HG03442 (cell line): ENCODE results near the gene MEMO1.
"Not testable (repeated sequence)": the region's sequence is repeated elsewhere in the genome, so short reads cannot be mapped to it uniquely, and the experiment has no call there.

Source experiments
- ATAC-seq: cut with Tn5 transposase; IDR thresholded peaks from one replicate; pipeline ENCODE4 v1.9.1; 2021; ENCODE audit warnings: mild to moderate bottlenecking, moderate library complexity; ENCODE audit not compliant: unreplicated experiment

MEMO1 gene

DNA sequence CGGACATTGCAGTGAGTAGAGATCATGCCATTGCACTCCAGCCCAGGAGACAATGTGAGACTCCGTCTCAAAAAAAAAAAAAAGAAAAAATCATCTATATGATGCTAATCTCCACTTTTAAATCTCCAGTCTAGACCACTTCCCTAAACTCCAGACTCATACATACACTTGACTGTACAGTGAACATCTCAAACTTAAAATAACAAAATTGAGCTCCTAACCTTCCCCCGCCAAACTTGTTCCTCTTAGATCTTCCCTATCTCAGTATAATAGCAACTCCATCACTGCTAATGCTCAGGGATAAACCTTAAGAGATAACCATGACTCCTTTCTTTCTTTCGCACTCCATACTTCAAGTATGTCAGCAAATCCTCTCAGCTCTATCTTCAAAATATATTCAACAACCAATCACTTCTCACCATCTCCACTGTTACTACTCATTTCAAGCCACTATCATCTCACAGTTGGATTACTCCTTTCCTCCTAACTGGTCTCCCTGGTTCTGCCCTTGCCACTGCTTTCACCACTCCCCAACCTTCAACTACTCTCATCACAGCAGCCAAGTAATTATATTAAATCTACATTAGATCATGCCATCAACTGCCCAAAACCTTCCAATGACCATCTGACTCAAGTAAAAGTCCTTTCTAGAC, 12.0 kb downstream of the MEMO1 start:
- ATAC-seq: no peak

DNA sequence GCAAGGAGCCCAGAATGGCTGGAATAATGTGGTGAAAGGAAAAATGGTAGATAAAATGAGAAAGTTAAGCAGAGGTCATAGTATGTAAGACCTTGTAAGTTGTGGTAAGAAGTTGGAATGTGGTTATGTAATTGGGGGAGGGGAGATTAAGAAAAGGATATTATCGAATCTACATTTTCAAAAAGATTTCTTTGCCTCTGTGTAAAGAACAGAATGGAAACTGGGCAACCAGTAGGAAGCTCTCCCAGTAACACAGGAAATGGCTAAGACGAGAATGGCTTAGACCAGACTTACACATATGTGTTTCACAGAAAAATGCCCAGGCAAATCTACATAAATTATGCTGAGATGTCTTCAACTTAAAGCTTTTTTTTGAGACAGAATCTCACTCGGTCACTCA, 13.2 kb downstream of the MEMO1 start:
- ATAC-seq: no peak

DNA sequence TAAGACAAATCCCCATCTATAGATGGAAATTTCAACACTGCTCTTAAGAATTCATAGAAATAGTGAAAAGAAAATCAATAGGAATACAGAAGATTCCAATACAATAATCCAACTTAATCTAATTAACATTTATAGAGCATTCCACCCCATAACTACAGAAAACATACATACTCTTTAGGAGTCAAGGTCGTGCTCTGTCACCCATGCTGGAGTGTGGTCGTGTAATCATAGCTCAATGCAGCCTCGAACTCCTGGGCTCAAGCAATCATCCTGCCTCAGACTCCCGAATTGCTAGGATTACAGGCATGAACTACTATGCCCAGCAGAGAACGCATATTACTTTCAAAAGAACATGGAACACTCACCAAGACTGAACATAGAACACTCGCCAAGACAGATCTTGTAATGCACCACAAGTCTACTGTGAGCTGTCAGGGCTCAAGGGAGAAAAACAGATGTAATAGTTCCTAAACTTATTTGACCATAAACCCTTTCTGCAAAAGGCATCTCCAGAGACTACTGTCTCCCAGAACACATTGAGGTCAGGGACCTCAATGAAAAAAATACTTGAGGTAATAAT, 14.1 kb downstream of the MEMO1 start:
- ATAC-seq: no peak

DNA sequence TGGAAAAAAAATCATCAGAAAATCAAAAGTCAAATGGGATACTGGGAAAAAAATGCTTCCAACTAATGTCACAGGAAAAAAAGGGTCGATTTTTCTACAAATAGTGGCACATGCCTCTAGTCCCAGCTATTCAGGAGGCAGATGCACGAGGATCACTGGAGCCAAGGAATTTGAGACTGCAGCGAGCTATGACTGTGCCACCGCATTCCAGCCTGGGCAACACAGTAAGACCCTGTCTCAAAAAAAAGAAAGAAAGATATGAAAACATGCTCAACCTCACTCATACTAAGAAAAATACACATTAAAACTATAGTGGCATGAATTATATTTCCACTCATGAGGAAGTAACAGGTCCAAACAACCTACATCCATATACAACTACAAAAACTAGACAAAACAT, 17.9 kb downstream of the MEMO1 start:
- no peak for ATAC-seq

DNA sequence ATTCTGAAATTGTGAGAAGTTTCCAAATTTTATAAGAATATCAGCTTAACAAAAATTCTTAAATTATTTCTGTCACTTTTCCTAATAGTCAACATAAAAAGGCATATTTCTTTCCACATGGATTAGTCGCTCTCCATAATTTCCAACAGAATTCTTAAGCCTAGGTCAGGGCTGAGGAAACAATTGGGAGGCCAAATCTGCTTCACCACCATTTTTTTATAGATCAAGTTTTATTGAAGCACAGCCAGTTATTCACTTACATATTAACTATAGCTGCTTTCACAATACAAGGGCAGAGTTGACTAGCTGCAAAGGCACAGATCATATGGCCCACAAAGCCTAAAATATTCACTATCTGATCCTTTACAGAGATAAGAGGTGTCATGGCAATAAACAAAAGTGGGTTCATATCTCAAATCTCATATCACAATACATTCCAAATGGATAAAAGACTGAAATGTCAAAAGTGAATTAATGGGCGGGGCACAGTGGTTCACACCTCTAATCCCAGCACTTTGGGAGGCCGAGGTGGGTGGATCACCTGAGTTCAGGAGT, 18.7 kb downstream of the MEMO1 start:
- ATAC-seq: no peak

DNA sequence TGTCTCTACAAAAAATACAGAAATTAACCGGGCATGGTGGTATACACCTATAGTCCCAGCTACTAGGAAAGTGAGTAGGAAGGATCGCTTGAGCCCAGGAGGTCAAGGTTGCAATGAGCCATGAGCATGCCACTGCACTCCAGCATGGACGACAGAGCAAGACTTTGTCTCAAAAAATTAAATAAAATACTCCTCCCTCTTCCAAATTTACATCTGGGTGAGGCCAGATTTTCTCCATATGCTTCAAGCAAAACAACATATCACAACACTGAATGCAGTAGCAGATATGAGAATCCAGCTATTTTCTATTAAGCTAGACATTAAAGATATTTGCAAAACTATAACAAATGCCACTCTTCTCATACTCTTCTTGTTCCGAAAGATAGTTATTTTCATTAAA, 20.9 kb downstream of the MEMO1 start:
- no peak for ATAC-seq

DNA sequence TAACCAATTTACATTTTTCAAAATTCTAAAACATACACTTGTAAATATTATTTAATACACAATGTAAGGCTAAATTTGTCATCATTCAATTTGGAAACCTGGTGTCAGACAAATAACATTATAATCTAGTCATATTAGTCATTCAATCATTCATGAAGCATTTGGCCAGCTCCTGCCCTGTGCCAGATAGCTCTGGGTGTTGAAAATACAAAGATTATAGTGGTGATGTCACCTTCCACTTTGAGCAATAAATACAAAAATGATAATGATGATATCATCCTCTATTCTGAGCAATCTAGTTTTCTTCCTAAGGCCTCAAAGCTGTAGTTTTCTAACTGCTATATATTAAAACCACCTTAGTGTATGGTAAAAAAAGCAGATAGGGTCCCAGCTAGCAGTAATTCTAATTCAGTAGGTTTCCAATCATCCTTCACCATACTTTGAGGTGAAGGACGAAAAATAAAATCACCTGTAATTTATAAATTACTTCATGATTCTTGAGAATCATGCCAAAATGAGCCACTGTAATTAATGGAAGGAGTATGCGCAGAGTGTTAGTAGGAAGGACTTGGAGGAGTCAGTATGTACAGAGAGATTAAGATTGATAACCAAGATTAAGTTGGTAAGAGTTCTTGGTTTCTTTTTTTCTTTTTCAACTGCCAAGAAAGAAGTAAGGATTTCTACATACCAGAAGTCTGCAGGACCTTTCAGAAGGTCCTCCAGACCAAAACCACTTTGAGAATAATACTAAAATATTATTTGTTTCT, 23.2 kb downstream of the MEMO1 start:
- ATAC-seq: no peak

DNA sequence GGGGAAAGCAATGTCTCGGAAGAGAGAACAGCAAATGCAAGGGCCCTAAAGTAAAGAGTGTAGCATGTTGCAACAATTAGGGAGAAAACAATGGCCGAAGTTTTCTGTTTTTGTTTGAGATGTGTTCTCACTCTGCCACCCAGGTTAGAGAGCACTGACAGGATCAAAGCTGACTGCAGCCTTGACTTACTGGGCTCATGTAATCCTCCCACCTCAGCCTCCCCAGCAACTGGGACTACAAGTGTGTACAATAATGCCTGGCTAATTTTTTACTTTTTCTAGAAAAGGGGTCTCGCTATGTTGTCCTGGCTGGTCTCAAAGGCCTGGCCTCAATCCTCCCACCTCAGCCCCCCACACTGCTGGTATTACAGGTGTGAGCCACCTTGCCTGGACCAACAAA, 23.9 kb downstream of the MEMO1 start:
- no peak for ATAC-seq

DNA sequence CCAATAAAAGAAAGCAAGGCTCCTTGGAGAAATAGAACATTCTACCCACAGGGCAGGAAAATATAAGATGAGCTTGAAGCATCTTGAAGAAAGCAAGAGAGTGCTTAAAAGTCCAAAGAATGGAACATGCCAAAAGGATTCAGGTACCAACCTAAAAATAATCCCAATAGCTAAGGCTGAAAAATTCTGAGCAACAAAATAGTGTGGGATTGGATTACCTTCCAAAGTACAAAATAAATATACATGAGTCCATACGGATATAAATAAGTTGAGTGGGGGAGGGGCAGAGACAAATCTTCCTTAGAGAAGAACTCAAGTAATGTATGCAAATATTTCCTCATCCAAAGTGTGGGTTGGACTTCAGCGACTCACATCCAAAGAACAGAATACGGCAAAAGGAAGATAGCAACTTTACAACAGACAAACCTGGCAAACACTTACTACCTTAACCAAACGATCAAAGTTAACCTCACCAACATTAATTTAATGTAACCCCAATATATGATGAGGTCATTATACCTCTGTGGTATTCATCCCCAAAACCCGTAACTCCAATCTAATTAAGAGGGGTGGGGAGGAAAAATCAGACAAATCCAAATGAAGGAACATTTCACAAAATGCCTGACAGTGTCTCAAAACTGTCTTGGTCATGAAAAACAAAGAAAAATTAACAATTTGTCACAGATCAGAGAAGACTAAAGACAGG, 26.9 kb downstream of the MEMO1 start:
- ATAC-seq: no peak

DNA sequence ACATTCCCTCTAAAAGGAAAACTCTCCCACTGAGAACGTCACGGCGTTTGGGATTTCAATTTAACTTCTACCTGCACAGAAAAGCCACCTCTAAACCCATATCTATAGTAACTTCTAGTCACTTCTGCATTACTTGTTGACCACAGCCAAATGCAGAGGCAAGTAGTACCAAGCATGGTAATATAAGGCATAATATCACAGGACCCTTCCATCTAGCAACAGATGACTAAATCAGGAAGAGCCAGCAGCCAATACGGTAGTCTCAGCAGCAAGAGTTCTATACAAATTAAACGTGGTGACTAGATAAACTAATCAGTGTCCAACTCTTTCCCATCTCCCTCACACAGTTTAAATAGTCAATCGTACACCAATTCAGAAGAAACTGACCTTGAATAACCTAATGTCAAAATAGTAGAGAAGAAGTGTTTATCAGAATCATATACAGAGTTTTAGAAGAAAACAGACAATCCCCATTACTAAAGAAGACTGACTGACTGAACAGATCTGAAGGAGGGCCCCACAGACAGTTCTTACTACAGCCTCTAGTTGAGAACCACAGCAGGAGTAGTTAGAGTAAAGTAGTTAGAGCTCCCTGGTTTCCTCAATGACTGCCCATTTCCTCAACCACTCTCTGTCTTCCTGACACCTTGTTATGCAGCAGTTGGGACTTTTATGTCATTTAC, 30.0 kb downstream of the MEMO1 start:
- ATAC-seq: peak; percentile 99

DNA sequence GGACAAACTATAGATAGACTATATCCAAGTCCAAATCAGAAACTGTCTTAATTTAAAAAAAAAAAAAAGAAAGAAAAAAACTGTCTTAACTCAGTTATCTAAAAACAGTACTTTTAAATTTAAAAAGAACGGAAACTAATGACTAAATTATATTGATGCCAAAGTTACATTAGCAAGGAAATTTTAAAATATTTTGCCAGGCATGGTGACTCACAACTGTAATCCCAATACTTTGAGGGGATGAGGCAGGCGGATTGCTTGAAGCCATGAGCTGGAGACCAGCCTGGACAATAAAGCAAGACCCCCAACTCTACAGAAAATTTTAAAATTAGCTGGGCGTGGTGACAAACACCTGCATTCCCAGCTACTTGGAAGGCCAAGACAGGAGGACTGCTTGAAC, 30.9 kb downstream of the MEMO1 start:
- no peak for ATAC-seq

DNA sequence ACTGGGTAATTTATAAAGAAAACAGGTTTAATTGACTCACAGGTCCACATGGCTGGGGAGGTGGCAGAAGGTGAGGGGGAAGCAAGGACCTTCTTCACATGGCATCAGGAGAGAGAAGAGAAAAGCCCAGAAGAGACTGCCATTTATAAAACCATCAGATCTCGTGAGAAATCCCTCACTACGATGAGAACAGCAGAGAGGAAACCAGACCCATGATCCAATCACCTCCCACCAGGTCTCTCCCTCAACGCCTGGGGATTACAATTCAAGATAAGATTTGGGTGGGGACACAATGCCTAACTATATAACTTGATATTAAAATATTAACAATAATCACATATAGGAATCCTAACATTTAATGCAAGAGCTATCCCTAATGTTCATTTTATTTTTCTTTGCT, 31.8 kb downstream of the MEMO1 start:
- no peak for ATAC-seq

DNA sequence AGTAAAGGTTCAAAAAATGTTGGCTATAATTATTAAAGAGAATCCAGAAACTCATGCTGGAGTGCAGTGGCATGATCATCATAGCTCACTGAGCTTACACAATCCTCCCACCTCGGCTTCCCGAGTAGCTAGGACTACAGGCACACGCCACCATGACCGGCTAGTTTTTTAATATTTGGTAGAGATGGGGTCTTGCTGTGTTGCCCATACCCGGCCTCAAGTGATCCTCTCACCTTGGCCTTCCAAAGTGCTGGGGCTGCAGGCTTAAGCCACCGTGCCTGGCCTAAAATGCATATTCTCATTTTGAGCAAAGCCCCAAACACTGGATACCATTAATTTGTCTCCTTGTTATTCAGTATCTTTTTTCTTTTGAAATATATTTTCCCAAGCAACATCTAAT, 32.4 kb downstream of the MEMO1 start:
- no peak for ATAC-seq

DNA sequence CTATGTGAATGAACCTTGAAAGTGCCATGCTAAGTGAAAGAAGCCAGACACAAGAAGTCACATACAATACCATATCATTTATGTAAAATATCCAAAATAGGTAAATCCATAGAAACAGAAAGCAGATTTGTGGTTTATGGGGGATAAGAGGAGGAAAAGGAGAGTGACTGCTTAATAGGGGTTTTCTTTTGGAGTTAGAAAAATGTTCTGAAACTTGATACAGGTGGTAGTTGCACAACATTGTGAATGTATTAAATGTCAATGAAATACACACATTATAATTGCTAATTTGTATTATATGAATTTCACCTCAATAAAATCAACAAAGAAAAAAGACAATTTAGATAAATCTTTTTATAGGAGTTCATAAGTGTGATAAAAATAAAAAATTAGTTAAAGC, 37.1 kb downstream of the MEMO1 start:
- ATAC-seq: no peak

DNA sequence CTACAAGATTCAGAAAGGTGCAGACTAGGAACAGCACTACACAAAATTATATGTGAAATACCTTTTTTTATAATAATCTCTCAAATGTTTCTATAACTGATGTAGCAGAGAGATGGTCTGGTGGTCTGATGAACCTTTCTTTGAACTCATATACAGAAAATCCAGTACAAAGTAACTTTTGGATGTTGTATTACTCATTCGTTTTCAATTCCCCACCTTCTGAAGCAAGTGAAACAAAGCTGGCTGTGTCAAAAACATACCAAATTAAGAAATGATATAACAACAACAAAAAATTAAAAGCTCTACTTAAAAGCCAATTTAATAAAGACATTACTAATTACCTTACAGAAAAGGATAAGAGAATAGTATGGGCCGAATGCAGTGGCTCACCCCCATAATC, 38.7 kb downstream of the MEMO1 start:
- ATAC-seq: no peak

DNA sequence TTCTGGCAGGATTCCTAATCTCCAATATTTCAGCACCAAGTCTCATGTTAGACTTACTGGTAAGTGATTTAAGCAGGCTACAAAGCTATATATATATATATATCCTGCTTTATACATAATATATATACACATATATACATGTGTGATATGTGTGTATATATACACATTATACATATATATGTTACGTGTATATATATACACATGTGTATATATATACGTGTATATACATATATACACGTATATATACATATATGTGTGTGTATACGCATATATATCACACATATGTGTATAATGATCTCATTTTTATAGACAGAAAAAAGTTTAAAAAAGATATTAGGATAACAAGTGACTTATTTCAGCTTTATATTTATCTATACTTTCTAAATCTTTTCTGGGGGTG, 41.6 kb downstream of the MEMO1 start:
- ATAC-seq: no peak

DNA sequence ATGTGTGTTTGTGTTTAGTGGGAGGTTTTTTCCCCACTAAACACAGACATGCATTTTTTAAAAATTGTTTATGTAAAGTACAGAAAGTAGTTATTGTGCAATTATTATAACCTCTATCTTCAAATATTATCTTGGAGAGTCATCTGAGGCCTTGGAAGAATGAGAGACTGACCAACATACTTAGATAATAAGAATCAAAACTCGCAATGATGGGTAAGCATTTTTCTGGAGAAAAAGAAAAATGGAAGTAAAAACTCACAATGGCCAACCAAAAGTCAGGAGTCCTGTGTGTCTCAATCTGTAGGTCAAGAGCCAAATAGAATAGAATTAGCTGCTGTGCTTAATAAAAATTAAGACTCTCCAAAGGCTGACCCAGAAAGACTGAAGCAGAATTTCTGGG, 43.0 kb downstream of the MEMO1 start:
- ATAC-seq: no peak

DNA sequence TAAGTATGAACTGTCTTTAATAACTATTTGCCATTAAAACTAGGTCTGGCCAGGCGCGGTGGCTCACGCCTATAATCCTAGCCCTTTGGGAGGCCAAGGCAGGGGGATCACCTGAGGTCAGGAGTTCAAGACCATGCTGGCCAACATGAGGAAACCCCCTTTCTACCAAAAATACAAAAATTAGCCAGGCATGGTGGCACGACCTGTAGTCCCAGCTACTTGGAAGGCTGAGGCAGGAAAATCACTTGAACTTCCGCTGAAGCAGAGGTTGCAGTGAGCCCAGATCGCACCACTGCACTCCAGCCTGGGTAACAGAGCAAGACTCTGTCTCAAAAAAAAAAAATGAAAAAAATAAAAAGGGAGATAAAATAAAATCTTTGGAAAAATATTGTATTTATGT, 44.4 kb downstream of the MEMO1 start:
- not testable (repeated sequence) for ATAC-seq

DNA sequence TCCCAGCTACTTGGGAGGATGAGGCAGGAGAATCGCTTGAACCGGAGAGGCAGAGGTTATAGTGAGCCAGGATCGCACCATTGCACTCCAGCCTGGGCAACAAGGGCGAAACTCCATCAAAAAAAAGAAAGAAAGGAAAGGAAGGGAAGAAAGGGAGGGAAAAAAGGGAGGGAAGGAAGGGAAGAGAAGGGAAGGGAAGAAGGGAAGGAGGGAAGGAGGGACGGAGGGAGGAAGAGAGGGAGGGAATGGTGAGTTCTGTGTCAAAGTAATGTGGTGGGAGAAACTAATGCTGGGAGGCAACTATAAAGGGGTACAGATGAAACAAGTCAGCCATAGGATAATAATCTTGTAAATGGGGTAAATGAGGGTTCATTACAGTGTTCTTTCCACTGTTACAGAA, 45.7 kb downstream of the MEMO1 start:
- no peak for ATAC-seq

DNA sequence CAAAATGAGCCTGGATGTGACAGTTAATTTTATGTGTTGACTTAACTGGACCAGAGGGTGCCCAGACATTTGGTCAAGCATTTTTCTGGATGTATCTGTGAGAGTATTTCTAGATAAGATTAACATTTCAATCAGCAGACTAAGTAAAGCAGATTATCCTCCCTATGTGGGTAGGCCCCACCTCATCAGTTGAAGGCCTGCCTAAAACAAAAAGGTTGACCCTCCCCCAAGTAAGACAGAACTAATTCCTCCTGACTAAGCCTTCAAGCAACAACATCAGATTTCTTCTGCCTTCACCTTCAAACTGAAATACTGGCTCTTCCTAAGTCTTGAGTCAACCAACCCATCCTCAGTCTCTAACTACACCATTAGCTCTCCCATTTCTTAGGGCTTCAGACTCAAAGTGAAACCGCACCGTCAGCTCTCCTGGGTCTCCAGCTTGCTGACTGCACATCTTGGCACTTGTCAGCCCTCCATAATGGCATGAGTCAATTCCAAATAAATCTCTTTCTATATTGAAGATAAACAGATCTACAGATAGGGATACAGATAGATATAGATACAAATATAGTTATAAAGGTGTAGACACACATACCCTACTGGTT, 47.9 kb downstream of the MEMO1 start:
- ATAC-seq: no peak
